ENCODE data around the gene GIPC1. TPM values are rescaled to one million over a fixed set of nuclear protein-coding genes. Genes with fewer than 3 reads are reported as not detected.

The GIPC1 gene
- total and polyA plus RNA-seq, 2 of the 4 experiments (the other 2 are of a cell fraction), result 74.2 to 133 TPM

DNA sequence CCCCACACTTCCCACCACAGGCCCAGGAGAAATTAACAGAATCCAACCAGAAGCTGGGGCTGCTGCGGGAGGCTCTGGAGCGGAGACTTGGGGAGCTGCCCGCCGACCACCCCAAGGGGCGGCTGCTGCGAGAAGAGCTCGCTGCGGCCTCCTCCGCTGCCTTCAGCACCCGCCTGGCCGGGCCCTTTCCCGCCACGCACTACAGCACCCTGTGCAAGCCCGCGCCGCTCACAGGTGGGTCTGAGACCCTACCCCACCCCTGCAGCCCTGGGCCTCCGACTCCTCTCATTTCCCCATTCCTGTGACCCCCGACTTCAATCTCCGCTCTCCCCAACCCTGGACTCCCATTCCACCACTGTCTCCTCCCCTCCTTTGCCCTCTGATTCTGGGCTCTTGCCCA is 45.1 kb downstream of the GIPC1 start:
- Histone ChIP-seq H2BK5ac (ENCODE audit: low read depth, low read length, poor library complexity, severe bottlenecking) (no peak overlapping the region), H2AK5ac (ENCODE audit: low read depth, low read length) (no peak overlapping the region), H3K18ac (ENCODE audit: low read depth, low read length) (no peak overlapping the region), H3K4me1 (ENCODE audit: control insufficient read depth, insufficient read depth, low read length) (no peaks in the 10 kb centered on the region), H3K56ac (ENCODE audit: extremely low read depth, insufficient read depth, low read length) (no peak overlapping the region), H4K8ac (ENCODE audit: low read depth in 2 of 2, low read length in 2 of 2) (no peak overlapping the region), H3K9me3 (ENCODE audit: control insufficient read depth, insufficient read depth, low read length) (no peaks in the 10 kb centered on the region), H3K79me1 (ENCODE audit: low read depth in 1 of 2, low read length in 2 of 2) (peaks cover 0 to 14% of the 10 kb centered on the region in 2 experiments; a peak in 3 of 4 replicates), H3K9ac (ENCODE audit: low read depth, low read length) (no peak overlapping the region), H2AK9ac (replicated peaks; ENCODE audit: low read depth, low read length, poor library complexity) (no peak overlapping the region), H2AFZ (replicated peaks; ENCODE audit: low read length, poor library complexity) (no peak overlapping the region), H3K9me1 (ENCODE audit: insufficient read depth, low read length) (peaks cover 11% of the 10 kb centered on the region), H3K23ac (ENCODE audit: low read depth, low read length) (no peak overlapping the region), H4K20me1 (ENCODE audit: insufficient read depth, low read length) (peaks cover 4% of the 10 kb centered on the region), H2BK120ac (ENCODE audit: low read depth, low read length) (no peak overlapping the region), H4K91ac (ENCODE audit: insufficient read depth, low read depth, low read length) (no peak overlapping the region), H3K36me3 (ENCODE audit: control insufficient read depth, insufficient read depth, low read length) (peaks cover 58% of the 10 kb centered on the region), H3K14ac (replicated peaks; ENCODE audit: low read depth, low read length) (no peak overlapping the region), H3K4ac (ENCODE audit: low read depth, low read length) (no peak overlapping the region), H3K4me2 (ENCODE audit: low read depth, low read length) (no peak overlapping the region), H2BK15ac (ENCODE audit: low read depth, low read length) (no peak overlapping the region), H3K27ac (ENCODE audit: insufficient read depth, low read length) (no peak overlapping the region), H4K5ac (ENCODE audit: low read depth, low read length) (no peak overlapping the region), H3K4me3 (ENCODE audit: insufficient read depth, low read depth, low read length) (no peak overlapping the region), H3K27me3 (ENCODE audit: control insufficient read depth, insufficient read depth, low read length) (no peaks in the 10 kb centered on the region), H2BK20ac (ENCODE audit: low read depth, low read length) (no peak overlapping the region)
- dilution Hi-C loops (cut with HindIII; ENCODE audit: low sequenced_read_pairs, unreplicated experiment) (no loop called here), intact Hi-C loops (cut with micrococcal nuclease) (no loop called here), in situ Hi-C loops (cut with MboI; ENCODE audit: low sequenced_read_pairs) (no loop called here)
- WGBS, 2 experiments (ENCODE audit: extremely low coverage in 2 of 2, insufficient read length in 1 of 2), result 91% methylated on average over 11 of the region's 19 CpGs; no CpG with 5 or more reads in 1 of the 2 experiments
- POLR2A ChIA-PET (ENCODE audit: unreplicated experiment), result no interaction called here
- no TSS peak for BruUV-seq (replicated peaks)
- CTCF ChIA-PET, result no interaction called here
- no peak for TF ChIP-seq POLR2A (IDR thresholded peaks at IDR 0.05; ENCODE audit: low read depth, low read length)
- no peak for TF ChIP-seq BHLHE40 (IDR thresholded peaks at IDR 0.05; ENCODE audit: low read depth, low read length)
- TF ChIP-seq, protein P1, sequence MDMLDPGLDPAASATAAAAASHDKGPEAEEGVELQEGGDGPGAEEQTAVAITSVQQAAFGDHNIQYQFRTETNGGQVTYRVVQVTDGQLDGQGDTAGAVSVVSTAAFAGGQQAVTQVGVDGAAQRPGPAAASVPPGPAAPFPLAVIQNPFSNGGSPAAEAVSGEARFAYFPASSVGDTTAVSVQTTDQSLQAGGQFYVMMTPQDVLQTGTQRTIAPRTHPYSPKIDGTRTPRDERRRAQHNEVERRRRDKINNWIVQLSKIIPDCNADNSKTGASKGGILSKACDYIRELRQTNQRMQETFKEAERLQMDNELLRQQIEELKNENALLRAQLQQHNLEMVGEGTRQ (IDR thresholded peaks at IDR 0.05; ENCODE audit: low read depth, low read length), result no peak
- TF ChIP-seq FOS (IDR thresholded peaks at IDR 0.05; ENCODE audit: low read depth, low read length), result no peak
- no peak for TF ChIP-seq RCOR1 (IDR thresholded peaks at IDR 0.05; ENCODE audit: insufficient replicate concordance, low read length)
- TF ChIP-seq MAZ (IDR thresholded peaks at IDR 0.05; ENCODE audit: borderline replicate concordance, low read depth, low read length), result no peak
- TF ChIP-seq MXI1 (IDR thresholded peaks at IDR 0.05; ENCODE audit: borderline replicate concordance, low read depth, low read length), result no peak
- no peak for TF ChIP-seq RAD21 (IDR thresholded peaks at IDR 0.05; ENCODE audit: low read length)
- TF ChIP-seq NFE2L2 (IDR thresholded peaks at IDR 0.05; ENCODE audit: low read depth, low read length), result no peak
- no peak for ATAC-seq (ENCODE audit: low read depth)
- DNase-seq, result no peak
